Esophagus muscularis mucosa (tissue), 4 donors: ENCODE results near the gene PAX3. TPM values are rescaled to one million over a fixed set of nuclear protein-coding genes. Genes with fewer than 3 reads are reported as not detected.

Experiments
- DNase-seq: peaks from one replicate; pipeline ENCODE4 v3.0.0-alpha.2; 2017; ENCODE audit errors: extremely low spot score
- H3K27ac ChIP-seq, 4 donors: fragments of 200-600 bp; sonication (generic); replicated peaks in 1 of 4; 1 replicate in 3 of 4; 2 replicates in 1 of 4; pipeline ENCODE4 v1.5.1; 2016 to 2019; ENCODE audit warnings: mild to moderate bottlenecking in 1 of 4
- H3K27me3 ChIP-seq, 4 donors: fragments of 200-600 bp; sonication (generic); one replicate each; pipeline versions ENCODE4 v1.5.1 to v1.6.0; 2016 to 2019
- H3K36me3 ChIP-seq, 4 donors: fragments of 200-600 bp; sonication (generic); one replicate each; pipeline ENCODE4 v1.5.1; 2016 to 2019
- H3K4me1 ChIP-seq, 4 donors: fragments of 200-600 bp; sonication (generic); one replicate each; pipeline ENCODE4 v1.5.1; 2016 to 2019
- H3K4me3 ChIP-seq, 4 donors: fragments of 200-600 bp; sonication (generic); 1 replicate in 2 of 4; 2 replicates in 2 of 4; pipeline ENCODE4 v1.5.1; 2016 to 2019; ENCODE audit warnings: mild to moderate bottlenecking in 4 of 4, moderate library complexity in 1 of 4
- H3K9me3 ChIP-seq, 4 donors: fragments of 200-600 bp; sonication (generic); 1 replicate in 3 of 4; 2 replicates in 1 of 4; pipeline ENCODE4 v1.5.1; 2016 to 2019
- EP300 ChIP-seq: sonication (generic); formaldehyde crosslinking; IDR thresholded peaks from one replicate; pipeline ENCODE4 v1.6.1; 2017; ENCODE audit warnings: antibody characterized with exemption
- POLR2A ChIP-seq: fragments of 450-650 bp; IDR thresholded peaks from one replicate; pipeline ENCODE4 v1.6.1; 2017; ENCODE audit warnings: antibody characterized with exemption, moderate library complexity, mild to moderate bottlenecking, low read depth
- POLR2AphosphoS5 ChIP-seq, 2 donors: sonication (generic); formaldehyde crosslinking; IDR thresholded peaks; one replicate each; pipeline ENCODE4 v1.6.1; 2017; ENCODE audit warnings: antibody characterized with exemption in 2 of 2
- WGBS: methylation state at CpG from one replicate; pipeline ENCODE4 v1.1.5; 2018; 5-methylcytosine and 5-hydroxymethylcytosine counted together
- intact Hi-C: fragments of 100-400 bp; cut with DNase I; formaldehyde crosslinking; loops from one replicate; pipeline ENCODE4 v1.15.1; 2023
- total RNA-seq, 4 donors: library from RNA; depleted of rRNA; stranded (reverse); fragments of >200 nt; gene quantifications; one replicate each; pipeline versions ENCODE4 v1.1.0 to v1.2.1, GENCODE V29; 2016
- TF ChIP-seq, protein P1 (sequence below), 3 experiments: fragments of 200-600 bp in 2 of 3; fragments of 450-650 bp in 1 of 3; sonication (generic) in 2 of 3; IDR thresholded peaks; one replicate each; pipeline ENCODE4 v1.5.1; 2017 to 2019; ENCODE audit warnings: antibody characterized with exemption in 3 of 3, mild to moderate bottlenecking in 2 of 3, moderate library complexity in 1 of 3

The PAX3 gene
- total RNA-seq, 4 donors from 2014 or later: not detected

DNA sequence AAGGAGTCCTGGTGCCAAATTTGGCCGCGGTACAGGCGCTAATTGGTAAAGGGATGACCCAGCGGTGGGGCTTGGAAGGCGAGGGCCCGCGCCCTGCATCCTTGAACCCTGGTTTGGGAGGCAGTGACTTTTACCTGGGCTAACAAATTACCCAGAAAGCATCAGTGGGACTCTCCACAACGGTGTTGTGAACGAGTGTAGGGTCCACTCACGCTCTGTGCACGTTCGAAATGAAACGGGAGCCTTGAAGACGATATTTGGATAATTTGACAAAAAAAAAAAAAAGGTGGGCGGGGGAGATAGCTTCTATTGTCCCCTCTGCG lies 3.0 kb upstream of the PAX3 start:
- peaks cover 35 to 89% (median 80%) of the 10 kb centered on the region in 4 donors for H3K4me1 ChIP-seq
- TF ChIP-seq, protein P1, sequence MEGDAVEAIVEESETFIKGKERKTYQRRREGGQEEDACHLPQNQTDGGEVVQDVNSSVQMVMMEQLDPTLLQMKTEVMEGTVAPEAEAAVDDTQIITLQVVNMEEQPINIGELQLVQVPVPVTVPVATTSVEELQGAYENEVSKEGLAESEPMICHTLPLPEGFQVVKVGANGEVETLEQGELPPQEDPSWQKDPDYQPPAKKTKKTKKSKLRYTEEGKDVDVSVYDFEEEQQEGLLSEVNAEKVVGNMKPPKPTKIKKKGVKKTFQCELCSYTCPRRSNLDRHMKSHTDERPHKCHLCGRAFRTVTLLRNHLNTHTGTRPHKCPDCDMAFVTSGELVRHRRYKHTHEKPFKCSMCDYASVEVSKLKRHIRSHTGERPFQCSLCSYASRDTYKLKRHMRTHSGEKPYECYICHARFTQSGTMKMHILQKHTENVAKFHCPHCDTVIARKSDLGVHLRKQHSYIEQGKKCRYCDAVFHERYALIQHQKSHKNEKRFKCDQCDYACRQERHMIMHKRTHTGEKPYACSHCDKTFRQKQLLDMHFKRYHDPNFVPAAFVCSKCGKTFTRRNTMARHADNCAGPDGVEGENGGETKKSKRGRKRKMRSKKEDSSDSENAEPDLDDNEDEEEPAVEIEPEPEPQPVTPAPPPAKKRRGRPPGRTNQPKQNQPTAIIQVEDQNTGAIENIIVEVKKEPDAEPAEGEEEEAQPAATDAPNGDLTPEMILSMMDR (IDR thresholded peaks at IDR 0.05): no peak
- TF ChIP-seq POLR2AphosphoS5 (IDR thresholded peaks at IDR 0.05): no peak
- no peak for TF ChIP-seq POLR2A
- no peak for TF ChIP-seq EP300
- H3K27ac ChIP-seq: no peak overlapping the region
- DNase-seq: no peak
- H3K36me3 ChIP-seq: no peaks in the 10 kb centered on the region
- H3K9me3 ChIP-seq: no peaks in the 10 kb centered on the region
- H3K27me3 ChIP-seq: peaks cover 13 to 100% (median 99%) of the 10 kb centered on the region in 4 donors
- WGBS: 11% methylated on average over 16 of the region's 16 CpGs
- H3K4me3 ChIP-seq: no peak overlapping the region
- intact Hi-C loops: no loop called here

DNA sequence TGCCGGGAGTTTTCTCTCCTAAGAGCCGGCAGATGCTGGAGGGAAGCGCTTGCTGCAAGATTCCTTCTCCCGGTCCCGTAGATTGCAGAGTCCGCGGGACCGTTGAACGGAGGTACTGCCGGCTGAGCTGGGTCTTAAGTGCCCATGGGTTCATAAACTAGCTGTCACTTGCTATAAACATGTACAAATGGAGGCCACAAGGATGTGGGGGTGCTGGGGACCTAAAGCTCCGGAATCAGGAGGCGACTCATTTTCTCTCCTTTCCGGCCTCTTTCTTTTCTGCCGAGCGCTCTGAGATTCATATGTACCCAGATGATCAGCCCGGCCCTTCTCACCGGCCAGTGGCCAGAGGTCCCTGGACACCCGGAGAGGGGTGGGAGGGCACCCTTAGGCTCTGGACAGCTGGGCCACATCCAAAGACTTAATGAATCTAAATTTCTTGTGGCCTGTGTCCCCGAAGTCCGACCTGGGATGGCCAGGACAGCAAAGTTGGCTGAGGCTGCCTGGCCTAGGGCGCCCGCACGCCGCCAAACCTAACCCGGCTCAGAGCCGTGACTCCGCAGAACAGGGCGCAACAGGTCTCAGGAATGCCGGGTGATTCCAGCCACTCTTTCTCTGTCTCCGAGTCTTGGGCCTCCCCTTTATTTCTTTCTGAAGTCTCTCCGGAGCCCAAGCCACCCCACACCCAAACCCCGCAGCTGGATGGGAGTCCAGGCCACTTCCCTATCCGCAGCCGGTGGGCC lies 2.4 kb upstream of the PAX3 start:
- no peaks in the 10 kb centered on the region for H3K36me3 ChIP-seq
- 4% methylated on average over 25 of the region's 34 CpGs for WGBS
- no peak overlapping the region for H3K27ac ChIP-seq
- peak; percentile 77 for DNase-seq
- peaks cover 29 to 89% (median 80%) of the 10 kb centered on the region in 4 donors for H3K4me1 ChIP-seq
- intact Hi-C loops: no loop called here
- TF ChIP-seq, protein P1 (IDR thresholded peaks at IDR 0.05): no peak
- no peak for TF ChIP-seq POLR2A
- TF ChIP-seq EP300: no peak
- no peak for TF ChIP-seq POLR2AphosphoS5 (IDR thresholded peaks at IDR 0.05)
- peaks cover 10 to 100% (median 98%) of the 10 kb centered on the region in 4 donors for H3K27me3 ChIP-seq
- no peak overlapping the region for H3K4me3 ChIP-seq
- no peaks in the 10 kb centered on the region for H3K9me3 ChIP-seq

DNA sequence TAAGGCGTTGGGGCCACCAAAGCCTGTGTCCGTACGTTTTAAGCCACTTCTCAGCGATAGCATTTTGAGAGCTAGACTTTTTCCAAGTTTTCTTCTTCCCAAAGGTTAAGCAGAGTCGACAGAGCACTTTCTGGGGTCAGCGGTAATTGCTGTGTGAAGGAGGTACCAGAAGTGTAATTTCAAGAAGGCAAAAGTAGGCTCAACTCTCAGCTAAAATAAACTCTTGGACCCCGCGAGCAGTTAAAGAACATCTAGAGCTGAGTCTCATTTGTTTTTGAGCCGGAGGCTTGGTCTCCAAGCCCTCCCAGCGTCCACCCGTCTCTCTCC lies 1.9 kb upstream of the PAX3 start:
- no peaks in the 10 kb centered on the region for H3K36me3 ChIP-seq
- 5% methylated on average over 8 of the region's 11 CpGs for WGBS
- no peak overlapping the region for H3K4me3 ChIP-seq
- no peak for DNase-seq
- H3K27ac ChIP-seq: no peak overlapping the region
- H3K9me3 ChIP-seq: no peaks in the 10 kb centered on the region
- intact Hi-C loops: no loop called here
- H3K4me1 ChIP-seq: peaks cover 24 to 89% (median 80%) of the 10 kb centered on the region in 4 donors
- no peak for TF ChIP-seq POLR2AphosphoS5 (IDR thresholded peaks at IDR 0.05)
- TF ChIP-seq, protein P1 (IDR thresholded peaks at IDR 0.05): no peak
- no peak for TF ChIP-seq EP300
- TF ChIP-seq POLR2A: no peak
- H3K27me3 ChIP-seq: peaks cover 10 to 100% (median 96%) of the 10 kb centered on the region in 4 donors

DNA sequence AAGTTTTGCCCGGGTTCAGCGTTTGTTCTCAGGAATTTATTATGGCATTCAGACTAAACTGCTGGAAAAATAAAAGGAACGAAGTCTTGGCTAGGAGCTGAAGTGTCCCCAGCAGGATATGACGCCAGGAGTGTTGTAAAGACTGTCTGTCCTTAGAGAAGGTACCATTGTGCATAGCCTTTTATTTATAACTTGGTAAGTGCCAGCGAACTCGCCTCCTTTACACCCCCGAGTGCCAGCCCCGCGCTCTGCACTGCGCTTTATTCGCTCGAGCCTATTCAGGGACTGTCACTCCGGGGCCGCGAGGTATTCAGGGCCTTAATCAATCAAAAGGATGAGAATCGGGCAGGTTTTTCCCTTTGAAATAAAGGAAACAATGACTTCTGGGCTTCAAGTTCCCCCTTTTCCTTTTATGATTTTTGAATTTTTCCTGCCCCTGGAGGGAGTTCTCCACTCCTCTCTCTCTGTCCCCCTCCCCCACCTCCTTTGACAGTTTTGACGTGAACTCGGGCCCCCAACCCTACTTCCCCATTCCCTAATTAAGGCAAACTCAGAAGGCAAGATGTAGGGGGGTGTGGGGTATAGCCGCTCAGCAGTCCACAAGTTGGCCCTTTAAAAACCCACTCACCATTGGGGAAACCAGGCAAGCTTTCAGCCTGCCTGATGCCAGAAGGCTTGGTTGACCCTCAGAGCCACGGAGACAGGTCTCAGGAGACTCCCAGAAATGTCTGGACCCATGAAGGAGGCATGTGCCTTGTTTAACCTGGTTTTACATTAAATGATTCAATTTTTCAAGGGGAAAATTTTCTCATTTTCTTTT lies 1.3 kb upstream of the PAX3 start:
- DNase-seq: peak; percentile 70
- TF ChIP-seq POLR2A (no peak), EP300 (no peak), POLR2AphosphoS5 (IDR thresholded peaks at IDR 0.05) (no peak)
- TF ChIP-seq, protein P1 (IDR thresholded peaks at IDR 0.05): no peak
- Histone ChIP-seq H3K4me1 (peaks cover 22 to 89% (median 80%) of the 10 kb centered on the region in 4 donors), H3K27ac (no peak overlapping the region), H3K4me3 (no peak overlapping the region), H3K27me3 (peaks cover 11 to 100% (median 97%) of the 10 kb centered on the region in 4 donors), H3K36me3 (no peaks in the 10 kb centered on the region), H3K9me3 (no peaks in the 10 kb centered on the region)
- 8% methylated on average over 20 of the region's 20 CpGs for WGBS
- intact Hi-C loops: no loop called here
